Caco-2 (cell line): Measurements from ENCODE around the gene FOXB1. TPM values are rescaled to one million over a fixed set of nuclear protein-coding genes. Genes with fewer than 3 reads are reported as not detected.

Experiments
- BruUV-seq: library from RNA; stranded (reverse); fragments of 400-500 nt; replicated peaks from 2 replicates; lab custom pipeline; 2021; lab: Mats Ljungman, UMichigan
- CTCF ChIA-PET: fragments of 300-600 bp; sonication (Branson Sonifier 250); formaldehyde crosslinking; loops from one replicate; lab custom pipeline; 2022; ENCODE audit warnings: antibody characterized with exemption; lab: Charles Lee
- POLR2A ChIA-PET: fragments of 300-600 bp; sonication (Branson Sonifier 250); formaldehyde crosslinking; loops from one replicate; lab custom pipeline; 2022; ENCODE audit warnings: antibody characterized with exemption; lab: Charles Lee
- DNase-seq, 2 experiments: peaks; one replicate each; pipeline versions ENCODE4 v3.0.0 to v3.0.0-alpha.2; 2020 to 2022
- H3K27me3 ChIP-seq: replicated peaks from 2 replicates; pipeline ENCODE4 v1.6.0; 2011; ENCODE audit warnings: low read length; ENCODE audit not compliant: control insufficient read depth, insufficient read depth
- H3K36me3 ChIP-seq: 2 replicates; pipeline ENCODE4 v1.5.1; 2011; ENCODE audit warnings: low read length; ENCODE audit not compliant: control insufficient read depth, insufficient read depth
- H3K4me1 ChIP-seq: fragments of 250-450 bp; sonication (Bioruptor Pico); 2 replicates; pipeline ENCODE4 v1.5.1; 2020; ENCODE audit warnings: mild to moderate bottlenecking
- H3K4me3 ChIP-seq: 2 replicates; pipeline ENCODE4 v1.5.1; 2011; ENCODE audit warnings: low read depth, mild to moderate bottlenecking, control low read depth, low read length
- H3K9me3 ChIP-seq: fragments of 250-450 bp; sonication (Bioruptor Pico); 2 replicates; pipeline ENCODE4 v1.5.1; 2020; ENCODE audit warnings: mild to moderate bottlenecking, moderate library complexity
- H3K27ac Mint-ChIP-seq: one replicate; pipeline ENCODE4 v1.8.0; 2022; ENCODE audit warnings: mixed read lengths; ENCODE audit not compliant: unreplicated experiment
- H3K27me3 Mint-ChIP-seq: one replicate; pipeline ENCODE4 v1.8.0; 2022; ENCODE audit warnings: mixed read lengths; ENCODE audit not compliant: insufficient read depth, unreplicated experiment
- H3K36me3 Mint-ChIP-seq: one replicate; pipeline ENCODE4 v1.8.0; 2022; ENCODE audit warnings: mild to moderate bottlenecking, mixed read lengths; ENCODE audit not compliant: insufficient read depth, unreplicated experiment
- H3K4me1 Mint-ChIP-seq: one replicate; pipeline ENCODE4 v1.8.0; 2022; ENCODE audit warnings: low read depth, mixed read lengths; ENCODE audit not compliant: unreplicated experiment
- H3K4me3 Mint-ChIP-seq: one replicate; pipeline ENCODE4 v1.8.0; 2022; ENCODE audit warnings: mild to moderate bottlenecking, moderate library complexity, mixed read lengths; ENCODE audit not compliant: unreplicated experiment
- H3K9me3 Mint-ChIP-seq: one replicate; pipeline ENCODE4 v1.8.0; 2022; ENCODE audit warnings: mixed read lengths; ENCODE audit not compliant: unreplicated experiment
- CTCF ChIP-seq, 2 experiments: fragments of 200-600 bp in 1 of 2; IDR thresholded peaks; 1 replicate in 1 of 2; 2 replicates in 1 of 2; pipeline versions ENCODE4 v1.5.1 to v1.8.0; 2011 to 2022; ENCODE audit warnings: antibody characterized with exemption in 1 of 2, control low read depth in 1 of 2, inconsistent platforms in 1 of 2, low read depth in 1 of 2, low read length in 1 of 2, mild to moderate bottlenecking in 1 of 2, moderate library complexity in 1 of 2; ENCODE audit not compliant: insufficient read depth in 1 of 2, severe bottlenecking in 1 of 2, unreplicated experiment in 1 of 2
- intact Hi-C: fragments of 100-400 bp; cut with micrococcal nuclease; formaldehyde crosslinking; loops from one replicate; pipeline ENCODE4 v1.10.0; 2022; ENCODE audit not compliant: unreplicated experiment
- total RNA-seq: library from RNA; stranded (reverse); gene quantifications from 2 replicates; pipeline ENCODE4 v1.2.3, GENCODE V29; 2022

FOXB1 gene
- total RNA-seq, 1 experiment from 2014 or later, result not detected

GRCh38 chr15:60047701-60048100 is 43.6 kb downstream of the FOXB1 start:
- ChIA-PET CTCF (no interaction called here), POLR2A (no interaction called here)
- H3K36me3 Mint-ChIP-seq, result no peaks in the 10 kb centered on the region
- Histone ChIP-seq H3K9me3 (no peaks in the 10 kb centered on the region), H3K4me1 (no peaks in the 10 kb centered on the region), H3K36me3 (no peaks in the 10 kb centered on the region), H3K27me3 (no peaks in the 10 kb centered on the region), H3K4me3 (no peak overlapping the region)
- H3K4me3 Mint-ChIP-seq, result no peak overlapping the region
- BruUV-seq, result no TSS peak
- H3K27ac Mint-ChIP-seq, result no peak overlapping the region
- intact Hi-C loops, result no loop called here
- no peaks in the 10 kb centered on the region for H3K27me3 Mint-ChIP-seq
- H3K4me1 Mint-ChIP-seq, result no peaks in the 10 kb centered on the region
- TF ChIP-seq CTCF (IDR thresholded peaks at IDR 0.05; ENCODE audit: insufficient read depth in 1 of 2, low read depth in 1 of 2, low read length in 1 of 2, severe bottlenecking in 1 of 2, unreplicated experiment in 1 of 2), result no peak
- no peak for DNase-seq
- peaks cover 14% of the 10 kb centered on the region for H3K9me3 Mint-ChIP-seq

- Histone ChIP-seq H3K9me3 (no peaks in the 10 kb centered on the region), H3K4me3 (no peak overlapping the region), H3K4me1 (no peaks in the 10 kb centered on the region), H3K27me3 (no peaks in the 10 kb centered on the region), H3K36me3 (no peaks in the 10 kb centered on the region)
- Mint-ChIP-seq H3K27me3 (peaks cover 3% of the 10 kb centered on the region), H3K4me1 (no peaks in the 10 kb centered on the region), H3K4me3 (no peak overlapping the region), H3K27ac (no peak overlapping the region), H3K9me3 (peaks cover 14% of the 10 kb centered on the region), H3K36me3 (no peaks in the 10 kb centered on the region)
- intact Hi-C loops, result no loop called here
- no peak for DNase-seq
- no peak for TF ChIP-seq CTCF (IDR thresholded peaks at IDR 0.05; ENCODE audit: insufficient read depth in 1 of 2, low read depth in 1 of 2, low read length in 1 of 2, severe bottlenecking in 1 of 2, unreplicated experiment in 1 of 2)
- ChIA-PET CTCF (no interaction called here), POLR2A (no interaction called here)
- BruUV-seq, result no TSS peak
Measured at GRCh38 chr15:60049948-60050347, 45.8 kb downstream of the FOXB1 start.

GRCh38 chr15:60052796-60053195 is 48.7 kb downstream of the FOXB1 start:
- Histone ChIP-seq H3K4me1 (no peaks in the 10 kb centered on the region), H3K9me3 (no peaks in the 10 kb centered on the region), H3K36me3 (no peaks in the 10 kb centered on the region), H3K4me3 (no peak overlapping the region), H3K27me3 (no peaks in the 10 kb centered on the region)
- ChIA-PET CTCF (no interaction called here), POLR2A (no interaction called here)
- H3K4me3 Mint-ChIP-seq, result no peak overlapping the region
- H3K27me3 Mint-ChIP-seq, result peaks cover 6% of the 10 kb centered on the region
- no peak for DNase-seq
- no peak for TF ChIP-seq CTCF (IDR thresholded peaks at IDR 0.05; ENCODE audit: insufficient read depth in 1 of 2, low read depth in 1 of 2, low read length in 1 of 2, severe bottlenecking in 1 of 2, unreplicated experiment in 1 of 2)
- no peaks in the 10 kb centered on the region for H3K4me1 Mint-ChIP-seq
- BruUV-seq, result no TSS peak
- H3K9me3 Mint-ChIP-seq, result peaks cover 14% of the 10 kb centered on the region
- H3K27ac Mint-ChIP-seq, result no peak overlapping the region
- intact Hi-C loops, result no loop called here
- no peaks in the 10 kb centered on the region for H3K36me3 Mint-ChIP-seq
